Stomach (tissue), 9 donors: ENCODE measurements around the gene RYR3. TPM values are rescaled to one million over a fixed set of nuclear protein-coding genes. Genes with fewer than 3 reads are reported as not detected.
A peak's percentile ranks its signal among the peaks of the same experiment; 100 is the strongest.

ENCODE experiments used
- DNase-seq, 2 donors: peaks; one replicate each; pipeline versions ENCODE4 v3.0.0 to v3.0.0-alpha.2; 2013 to 2019
- H3K27ac ChIP-seq, 5 donors: fragments of 200-600 bp in 4 of 5; sonication (generic) in 4 of 5; one replicate each; pipeline ENCODE4 v1.5.1; 2013 to 2019; ENCODE audit warnings: mild to moderate bottlenecking in 1 of 5, moderate library complexity in 1 of 5
- H3K27me3 ChIP-seq, 3 donors: fragments of 200-600 bp; sonication (generic); one replicate each; pipeline ENCODE4 v1.5.1; 2017 to 2019; ENCODE audit warnings: mixed run types in 1 of 3
- H3K36me3 ChIP-seq, 4 donors: fragments of 200-600 bp; sonication (generic); 1 replicate in 3 of 4; 2 replicates in 1 of 4; pipeline ENCODE4 v1.5.1; 2016 to 2019
- H3K4me1 ChIP-seq, 4 donors: fragments of 200-600 bp; sonication (generic); one replicate each; pipeline ENCODE4 v1.5.1; 2016 to 2019
- H3K4me3 ChIP-seq, 4 donors: fragments of 200-600 bp; sonication (generic) in 3 of 4; one replicate each; pipeline ENCODE4 v1.5.1; 2016 to 2019; ENCODE audit warnings: mild to moderate bottlenecking in 1 of 4
- H3K9me3 ChIP-seq, 4 donors: fragments of 200-600 bp; sonication (generic); one replicate each; pipeline ENCODE4 v1.5.1; 2016 to 2019
- CTCF ChIP-seq, 7 experiments: fragments of 450-650 bp in 4 of 7; fragments of 200-600 bp in 3 of 7; sonication (generic) in 3 of 7; IDR thresholded peaks; one replicate each; pipeline ENCODE4 v1.5.1; 2016 to 2019; ENCODE audit warnings: antibody characterized with exemption in 7 of 7, control low read depth in 2 of 7, mild to moderate bottlenecking in 1 of 7
- EP300 ChIP-seq: sonication (generic); formaldehyde crosslinking; IDR thresholded peaks from one replicate; pipeline ENCODE4 v1.6.1; 2017; ENCODE audit warnings: antibody characterized with exemption
- POLR2A ChIP-seq, 4 donors: fragments of 450-650 bp; IDR thresholded peaks; one replicate each; pipeline ENCODE4 v1.6.1; 2016; ENCODE audit warnings: antibody characterized with exemption in 4 of 4, control low read depth in 2 of 4, mild to moderate bottlenecking in 1 of 4, moderate library complexity in 1 of 4
- POLR2AphosphoS5 ChIP-seq, 3 donors: sonication (generic); formaldehyde crosslinking; IDR thresholded peaks; one replicate each; pipeline ENCODE4 v1.6.1; 2016; ENCODE audit warnings: antibody characterized with exemption in 3 of 3
- WGBS, 5 donors: extraction: QIAGEN DNeasy Blood & Tissue Kit in 3 of 5; methylation state at CpG; one replicate each; pipeline versions ENCODE4 v1.1.5 to v1.1.7; 2013 to 2018; 5-methylcytosine and 5-hydroxymethylcytosine counted together
- intact Hi-C: fragments of 100-400 bp; cut with DNase I; formaldehyde crosslinking; loops from one replicate; pipeline ENCODE4 v1.15.1; 2023; ENCODE audit warnings: low total_unique reads
- polyA plus RNA-seq, 3 donors: library from polyadenylated mRNA; stranded (reverse); fragments of 200-250 nt; gene quantifications; one replicate each; pipeline ENCODE4 v1.2.3, GENCODE V29; 2013
- total RNA-seq, 5 donors: library from RNA; depleted of rRNA; stranded (reverse); fragments of >200 nt; gene quantifications; one replicate each; pipeline versions ENCODE4 v1.1.0 to v1.2.3, GENCODE V29; 2014 to 2016
- donor health status: healthy with polysubstance abuse.
- donor health status: Bipolar disorder and iron deficiency.
- donor health status: healthy.

Gene RYR3
- total and polyA plus RNA-seq, 8 donors = 0.12 to 36.2 (median 4.0) TPM

- peak; percentile 65 to 89 for DNase-seq
- intact Hi-C loops = loop anchor here (5.0 to 10.0 kb wide), 2 partner anchors 408 to 466 kb away; no protein-coding TSS in a partner anchor
- Histone ChIP-seq H3K4me3 (no peak overlapping the region), H3K36me3 (no peaks in the 10 kb centered on the region), H3K27me3 (peaks cover 0 to 4% (median 0%) of the 10 kb centered on the region in 3 donors), H3K4me1 (peaks cover 0 to 10% (median 0%) of the 10 kb centered on the region in 4 donors), H3K9me3 (no peaks in the 10 kb centered on the region), H3K27ac (no peak overlapping the region)
- WGBS, 5 donors = 17 to 24% (median 20%) methylated on average over 19 of the region's 19 CpGs
- no peak for TF ChIP-seq POLR2AphosphoS5 (IDR thresholded peaks at IDR 0.05)
- peak in 5 of 7 experiments; percentile 78 to 91 (median 79) for TF ChIP-seq CTCF (IDR thresholded peaks at IDR 0.05)
Measured at GRCh38 chr15:33700695-33701303, 390.0 kb downstream of the RYR3 start.

GRCh38 chr15:33701304-33701696, 390.5 kb downstream of the RYR3 start:
- 73 to 85% (median 80%) methylated on average over 8 of the region's 8 CpGs for WGBS, 5 donors
- Histone ChIP-seq H3K4me1 (peaks cover 0 to 10% (median 0%) of the 10 kb centered on the region in 4 donors), H3K36me3 (no peaks in the 10 kb centered on the region), H3K4me3 (no peak overlapping the region), H3K27me3 (peaks cover 0 to 4% (median 0%) of the 10 kb centered on the region in 3 donors), H3K27ac (no peak overlapping the region), H3K9me3 (no peaks in the 10 kb centered on the region)
- TF ChIP-seq POLR2A (IDR thresholded peaks at IDR 0.05) (no peak), POLR2AphosphoS5 (IDR thresholded peaks at IDR 0.05) (no peak), CTCF (IDR thresholded peaks at IDR 0.05) (no peak), EP300 (no peak)
- intact Hi-C loops = loop anchor here (5.0 to 10.0 kb wide), 2 partner anchors 409 to 466 kb away; no protein-coding TSS in a partner anchor
- no peak for DNase-seq

- Histone ChIP-seq H3K4me3 (no peak overlapping the region), H3K9me3 (peaks cover 0 to 21% (median 15%) of the 10 kb centered on the region in 4 donors), H3K27me3 (no peaks in the 10 kb centered on the region), H3K36me3 (peaks cover 0 to 8% (median 0%) of the 10 kb centered on the region in 4 donors), H3K27ac (no peak overlapping the region), H3K4me1 (no peaks in the 10 kb centered on the region)
- intact Hi-C loops = loop anchor here (10.0 kb wide), 1 partner anchor 471 kb away; no protein-coding TSS in a partner anchor
- WGBS, 5 donors = 71 to 86% (median 83%) methylated on average over 5 of the region's 5 CpGs
- DNase-seq = no peak
- no peak for TF ChIP-seq POLR2AphosphoS5 (IDR thresholded peaks at IDR 0.05)
- no peak for TF ChIP-seq EP300
- TF ChIP-seq POLR2A (IDR thresholded peaks at IDR 0.05) = no peak
- TF ChIP-seq CTCF (IDR thresholded peaks at IDR 0.05) = no peak
Measured at GRCh38 chr15:33706173-33706572, 395.4 kb downstream of the RYR3 start.

- H3K9me3 ChIP-seq = peaks cover 0 to 25% (median 15%) of the 10 kb centered on the region in 4 donors
- intact Hi-C loops = no loop called here
- H3K4me3 ChIP-seq = no peak overlapping the region
- no peaks in the 10 kb centered on the region for H3K4me1 ChIP-seq
- peaks cover 0 to 8% (median 0%) of the 10 kb centered on the region in 4 donors for H3K36me3 ChIP-seq
- H3K27ac ChIP-seq = no peak overlapping the region
- TF ChIP-seq POLR2AphosphoS5 (IDR thresholded peaks at IDR 0.05) (no peak), EP300 (no peak), CTCF (IDR thresholded peaks at IDR 0.05) (no peak), POLR2A (IDR thresholded peaks at IDR 0.05) (no peak)
- no peak for DNase-seq
- H3K27me3 ChIP-seq = no peaks in the 10 kb centered on the region
Measured at GRCh38 chr15:33710748-33711147, 400.0 kb downstream of the RYR3 start.
